Cardiac septum (tissue), 1 donor: ENCODE results near the gene FBXW11. TPM values are rescaled to one million over a fixed set of nuclear protein-coding genes. Genes with fewer than 3 reads are reported as not detected.
"Not testable (repeated sequence)": the region's sequence is repeated elsewhere in the genome, so short reads cannot be mapped to it uniquely, and the experiment has no call there.

Experiments used
- DNase-seq: peaks from one replicate; pipeline ENCODE4 v3.0.0-alpha.2; 2020; ENCODE audit warnings: low spot score
- intact Hi-C: fragments of 100-400 bp; cut with DNase I; formaldehyde crosslinking; loops from one replicate; pipeline ENCODE4 v1.14.0; 2022
- total RNA-seq: library from RNA; stranded (reverse); fragmentation: NEBNext Ultra II Directional; extraction: Animal tissue kit (Norgen Biotek cat#: 25700); gene quantifications from one replicate; pipeline ENCODE4 v1.2.1, GENCODE V29; 2021
- donor health status: DM: no; HTN: no; CAD: no.

Gene FBXW11
- total RNA-seq, 1 donor from 2014 or later = 94.4 TPM

DNA sequence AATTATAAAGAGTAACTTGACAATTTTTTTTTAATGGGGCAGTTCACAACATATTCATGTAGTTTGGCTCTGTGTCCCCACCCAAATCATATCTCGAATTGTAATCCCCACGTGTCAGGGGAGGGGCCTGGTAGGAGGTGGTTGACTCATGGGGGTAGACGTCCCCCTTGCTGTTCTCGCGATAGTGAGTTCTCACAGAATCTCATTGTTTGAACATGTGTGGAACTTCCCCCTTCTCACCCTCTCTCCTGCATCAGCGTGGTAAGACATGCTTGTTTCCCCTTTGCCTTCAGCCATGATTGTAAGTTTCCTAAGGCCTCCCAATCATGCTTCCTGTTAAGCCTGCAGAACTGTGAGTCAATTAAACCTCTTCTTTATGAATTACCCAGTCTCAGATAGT, 40.7 kb downstream of the FBXW11 start:
- intact Hi-C loops = no loop called here
- DNase-seq = no peak

DNA sequence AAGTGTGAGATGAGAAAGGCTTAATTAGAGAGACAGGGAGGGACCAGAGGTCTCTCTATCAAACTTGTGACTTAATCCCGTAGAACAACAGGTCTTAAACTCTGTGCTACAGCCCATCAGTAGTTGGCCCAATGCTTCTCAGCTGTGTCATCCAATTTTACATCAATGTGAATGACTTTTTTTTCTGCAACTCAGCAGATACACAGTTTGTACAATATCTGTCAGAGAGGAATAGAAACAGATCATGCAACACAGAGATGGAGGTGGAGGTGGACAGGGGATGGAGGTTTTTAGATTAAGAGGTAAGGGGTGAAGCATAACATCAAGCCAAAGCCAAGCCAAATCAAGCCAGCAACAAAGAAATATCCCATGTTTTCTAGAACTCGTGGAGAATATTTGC, 43.0 kb downstream of the FBXW11 start:
- no peak for DNase-seq
- intact Hi-C loops = loop anchor here (5.0 kb wide), 1 partner anchor 39 kb away; no protein-coding TSS in a partner anchor

GRCh38 chr5:171961117-171961516, 45.3 kb downstream of the FBXW11 start:
- intact Hi-C loops = loop anchor here (5.0 kb wide), 1 partner anchor 41 kb away; no protein-coding TSS in a partner anchor
- DNase-seq = no peak

DNA sequence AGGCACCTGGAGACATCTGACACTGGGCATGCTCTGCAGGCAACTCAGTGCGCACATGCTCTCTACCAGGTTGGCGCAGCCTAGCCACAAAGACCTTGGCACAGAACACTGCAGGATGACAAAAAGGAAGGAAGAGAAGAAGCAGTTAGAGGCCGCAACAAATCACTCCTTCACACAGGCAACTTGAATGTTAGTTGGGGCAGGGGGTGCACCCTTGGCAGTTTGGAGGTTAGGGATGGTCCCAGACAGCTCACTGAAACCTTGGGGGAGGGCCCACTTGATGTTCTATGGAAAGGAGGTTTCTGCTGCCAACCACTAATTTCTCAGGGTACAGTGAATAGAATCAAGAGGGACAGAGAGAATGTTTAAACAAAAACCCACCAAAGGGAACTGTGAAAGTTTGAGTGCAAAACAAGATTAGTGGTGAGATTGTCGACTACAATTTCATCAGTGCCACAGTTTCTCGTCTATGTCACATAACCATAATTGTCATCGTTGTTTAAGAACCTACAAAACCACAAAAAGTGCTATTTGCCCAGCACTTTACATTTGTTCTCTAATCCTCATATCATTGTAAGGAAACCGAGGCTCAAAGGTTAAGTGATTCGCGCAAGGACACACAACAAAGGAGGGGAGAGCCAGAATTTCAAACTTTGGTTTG, 48.7 kb downstream of the FBXW11 start:
- no peak for DNase-seq
- intact Hi-C loops = no loop called here

- DNase-seq = no peak
- intact Hi-C loops = no loop called here
These were observed 49.4 kb downstream of the FBXW11 start for GRCh38 chr5:171956887-171957495.

DNA sequence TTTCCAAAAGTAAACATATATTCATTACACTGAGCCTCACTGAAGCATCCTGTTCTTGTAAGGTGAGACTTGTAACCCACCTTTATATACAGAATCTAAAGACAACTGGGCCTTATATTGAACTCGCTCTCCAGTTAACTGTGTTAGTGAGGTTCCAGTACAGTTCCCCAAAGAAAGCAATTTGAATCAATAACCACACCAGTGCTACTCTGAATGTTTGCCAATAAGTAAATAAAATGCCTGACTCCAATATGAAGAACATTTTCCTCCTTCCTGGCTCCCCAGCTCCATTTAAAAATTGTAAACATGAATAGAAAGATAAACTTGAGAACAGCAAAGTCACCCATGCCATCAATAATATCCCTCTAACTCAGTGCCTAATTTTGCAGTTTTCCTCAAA, 50.1 kb downstream of the FBXW11 start:
- no peak for DNase-seq
- intact Hi-C loops = no loop called here

- intact Hi-C loops = no loop called here
- no peak for DNase-seq
These were observed 50.7 kb downstream of the FBXW11 start for GRCh38 chr5:171955761-171956160.

DNA sequence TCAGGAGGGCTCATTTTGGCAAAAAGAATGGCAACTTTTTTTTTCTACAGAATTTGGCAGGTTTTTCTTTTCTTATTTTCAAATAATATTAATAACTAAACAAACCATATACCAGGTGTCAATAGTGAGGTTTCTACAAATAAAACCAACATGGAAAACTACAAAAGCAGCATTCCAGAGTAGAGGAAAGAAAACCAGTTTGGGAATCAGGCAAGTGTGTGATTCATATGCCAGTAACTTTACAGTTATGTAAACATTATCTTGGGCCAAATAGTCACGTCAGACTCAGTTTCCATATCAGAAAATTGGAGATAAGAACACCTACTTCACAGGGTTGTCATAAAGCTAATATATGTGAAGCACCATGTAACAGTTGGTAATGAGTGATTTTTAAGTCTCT, 51.7 kb downstream of the FBXW11 start:
- DNase-seq = no peak
- intact Hi-C loops = no loop called here

GRCh38 chr5:171953860-171954701, 52.4 kb downstream of the FBXW11 start:
- DNase-seq = no peak

DNA sequence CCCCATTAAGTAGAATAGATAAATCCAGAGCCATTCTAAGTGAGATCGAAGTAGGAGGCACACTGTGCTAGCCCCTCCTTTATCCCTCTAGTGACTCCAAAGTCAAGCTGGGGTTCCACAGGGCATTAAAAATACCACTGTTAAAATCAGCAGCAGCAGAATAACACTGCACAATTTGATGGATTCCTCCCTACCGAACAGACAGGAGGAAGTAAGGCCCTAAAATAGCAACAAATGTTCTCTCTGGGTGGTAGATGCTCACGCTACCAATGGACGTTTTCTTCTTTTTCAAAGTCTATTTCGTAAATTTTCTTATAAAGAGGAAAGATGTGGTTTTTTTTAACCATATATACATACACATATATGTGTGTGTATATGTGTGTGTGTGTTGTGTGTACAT, 54.4 kb downstream of the FBXW11 start:
- no peak for DNase-seq
- intact Hi-C loops = no loop called here

More at GRCh38 chr5:171953860-171954701, 52.4 kb downstream of the FBXW11 start:
- intact Hi-C loops = no loop called here

GRCh38 chr5:171951218-171951617, 55.2 kb downstream of the FBXW11 start:
- intact Hi-C loops = no loop called here

GRCh38 chr5:171946000-171946781, 60.2 kb downstream of the FBXW11 start:
- DNase-seq = no peak
- intact Hi-C loops = no loop called here

More at GRCh38 chr5:171951218-171951617, 55.2 kb downstream of the FBXW11 start:
- DNase-seq = no peak

DNA sequence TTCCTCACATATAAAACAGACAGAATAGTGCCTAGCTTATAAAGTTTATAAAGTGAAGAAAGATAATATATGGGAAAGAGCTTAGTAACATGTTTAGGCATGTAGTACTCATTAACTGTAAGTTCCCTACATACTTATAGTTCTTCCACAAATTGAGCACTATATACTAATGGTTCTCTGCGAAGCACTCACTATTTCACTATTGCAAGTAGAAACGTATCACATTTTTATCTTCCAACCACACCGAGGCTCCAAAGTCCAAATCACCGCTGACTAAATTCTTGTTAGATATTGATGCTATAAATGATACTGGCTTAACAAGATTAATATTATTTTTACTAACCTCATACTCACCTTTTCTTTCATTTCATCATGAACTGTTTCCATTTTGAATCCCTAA, 61.0 kb downstream of the FBXW11 start:
- no peak for DNase-seq
- intact Hi-C loops = no loop called here

GRCh38 chr5:171945066-171945465, 61.4 kb downstream of the FBXW11 start:
- intact Hi-C loops = no loop called here
- no peak for DNase-seq

- DNase-seq, intact Hi-C loops: not testable (repeated sequence)
These were observed 64.3 kb downstream of the FBXW11 start for GRCh38 chr5:171942112-171942516.

DNA sequence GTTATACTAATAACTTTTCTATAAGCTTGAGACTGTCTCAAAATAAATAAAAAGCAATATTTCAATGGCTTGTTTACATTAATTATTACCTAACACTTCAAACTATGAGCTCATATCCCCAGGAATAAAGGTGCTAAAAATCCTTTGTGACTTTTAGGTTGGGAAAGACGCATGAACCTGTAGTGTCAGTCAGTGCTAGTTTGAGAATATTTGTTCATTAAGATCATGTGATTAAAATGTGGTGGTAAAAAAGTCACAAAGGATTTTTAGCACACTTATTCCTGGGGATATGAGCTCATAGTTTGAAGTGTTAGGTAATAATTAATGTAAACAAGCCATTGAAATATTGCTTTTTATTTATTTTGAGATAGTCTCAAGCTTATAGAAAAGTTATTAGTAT, 64.8 kb downstream of the FBXW11 start:
- DNase-seq, intact Hi-C loops: not testable (repeated sequence)

DNA sequence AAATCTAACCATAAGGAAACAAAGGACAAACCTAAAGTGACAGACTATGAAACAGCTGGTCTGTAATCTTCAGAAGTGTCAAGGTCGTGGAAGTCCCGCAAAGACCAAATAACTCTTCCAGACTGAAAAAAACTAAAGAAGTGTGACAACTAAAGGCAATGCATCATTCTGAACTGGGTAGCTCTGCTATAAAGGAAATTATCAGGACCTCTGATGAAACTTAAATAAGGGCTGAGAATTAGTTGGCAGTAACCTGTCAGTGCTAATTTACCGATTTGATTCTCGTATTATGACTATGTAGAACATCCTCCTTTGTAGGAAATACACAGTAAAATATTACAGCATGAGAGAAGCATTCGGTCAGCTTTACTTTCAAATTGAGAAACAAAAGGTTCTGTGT, 65.2 kb downstream of the FBXW11 start:
- intact Hi-C loops, DNase-seq: not testable (repeated sequence)

GRCh38 chr5:171939951-171940350, 66.5 kb downstream of the FBXW11 start:
- intact Hi-C loops = no loop called here
- no peak for DNase-seq

DNA sequence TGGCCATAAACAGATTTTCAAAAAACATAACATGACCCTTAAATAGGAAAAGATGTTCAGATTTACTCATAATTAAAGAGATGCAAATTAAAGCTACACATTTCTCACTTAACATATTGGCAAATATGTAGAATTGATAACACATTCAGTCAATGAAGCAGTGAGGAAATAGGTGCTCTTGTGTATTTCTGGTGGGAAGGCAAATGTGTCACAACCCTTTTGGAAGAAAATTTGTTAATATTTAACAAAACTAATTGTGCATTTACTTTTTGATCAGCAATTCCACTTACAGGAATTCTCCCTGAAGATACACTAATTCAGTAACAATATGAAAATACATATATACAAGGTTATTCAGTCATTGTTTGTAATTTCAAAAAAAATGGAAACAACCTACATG, 68.1 kb downstream of the FBXW11 start:
- DNase-seq = no peak
- intact Hi-C loops = no loop called here

DNA sequence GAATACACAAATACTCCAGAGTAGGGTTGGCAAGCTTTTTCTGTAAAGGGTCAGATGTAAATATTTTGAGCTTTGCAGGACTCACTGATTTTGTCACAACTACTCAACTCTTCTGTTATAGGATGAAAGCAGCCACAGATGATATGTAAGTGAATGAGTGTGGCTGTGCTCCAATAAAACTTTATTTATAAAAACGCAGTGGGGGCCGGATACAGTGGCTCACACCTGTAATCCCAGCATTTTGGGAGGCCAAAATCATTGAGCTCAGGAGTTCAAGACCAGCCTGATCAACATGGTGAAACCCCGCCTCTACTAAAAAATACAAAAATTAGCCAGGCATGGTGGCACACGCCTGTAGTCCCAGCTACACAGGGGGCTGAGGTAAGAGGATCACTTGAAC, 69.1 kb downstream of the FBXW11 start:
- intact Hi-C loops = no loop called here
- no peak for DNase-seq
